ENCODE measurements around the gene ZIK1. TPM values are rescaled to one million over a fixed set of nuclear protein-coding genes. Genes with fewer than 3 reads are reported as not detected.

The ZIK1 gene
- 1 to 10 TPM in 11 of 12 donors, not detected in 1; 3.3 to 8.8 (median 6.7) TPM for polyA plus RNA-seq (ENCODE audit: insufficient read length in 12 of 12)
- long read RNA-seq, donor 1, full-length matches to known transcripts, result 2 of 2 reads
- long read RNA-seq, donor 1, partial matches to known transcripts, result 0 of 2 reads
- long read RNA-seq, donor 1, other reads (novel, unspliced or antisense), result 0 of 2 reads
- long read RNA-seq, donor 2, full-length matches to known transcripts, result 1 of 1 reads
- long read RNA-seq, donor 2, partial matches to known transcripts, result 0 of 1 reads
- long read RNA-seq, donor 2, other reads (novel, unspliced or antisense), result 0 of 1 reads
- long read RNA-seq, donor 3, result 0 reads
- long read RNA-seq, donor 4, result 0 reads
- long read RNA-seq, donor 5, full-length matches to known transcripts, result 1 of 1 reads
- long read RNA-seq, donor 5, partial matches to known transcripts, result 0 of 1 reads
- long read RNA-seq, donor 5, other reads (novel, unspliced or antisense), result 0 of 1 reads
- long read RNA-seq, donor 6, result 0 reads
- long read RNA-seq, donor 7, partial matches to known transcripts, result 0 of 1 reads
- long read RNA-seq, donor 7, other reads (novel, unspliced or antisense), result 0 of 1 reads
- long read RNA-seq, donor 8, partial matches to known transcripts, result 0 of 1 reads
- long read RNA-seq, donor 8, other reads (novel, unspliced or antisense), result 0 of 1 reads
- long read RNA-seq, donor 9, partial matches to known transcripts, result 0 of 1 reads
- long read RNA-seq, donor 9, other reads (novel, unspliced or antisense), result 0 of 1 reads
- long read RNA-seq, donor 10, full-length matches to known transcripts, result 2 of 2 reads
- long read RNA-seq, donor 10, partial matches to known transcripts, result 0 of 2 reads
- long read RNA-seq, donor 10, other reads (novel, unspliced or antisense), result 0 of 2 reads
- long read RNA-seq, donor 11, full-length matches to known transcripts, result 2 of 2 reads
- long read RNA-seq, donor 11, partial matches to known transcripts, result 0 of 2 reads
- long read RNA-seq, donor 11, other reads (novel, unspliced or antisense), result 0 of 2 reads

- DNase-seq, result peak; percentile 94
These were observed at the start of gene ZIK1 for GRCh38 chr19:57583521-57584416. Gene ZIK1, plus strand, starts transcription at chr19:57584145. Its CDS starts 212 bp downstream, at chr19:57584357.

- no peak for DNase-seq
These were observed 45.9 kb upstream of the ZIK1 start for GRCh38 chr19:57537953-57538547.

GRCh38 chr19:57546513-57546912, 37.4 kb upstream of the ZIK1 start:
- DNase-seq, result no peak

- DNase-seq, result no peak
These were observed 31.5 kb upstream of the ZIK1 start for GRCh38 chr19:57552432-57552831.

- DNase-seq, result no peak
These were observed 26.3 kb upstream of the ZIK1 start for GRCh38 chr19:57557659-57558058.

- no peak for DNase-seq
These were observed 25.4 kb upstream of the ZIK1 start for GRCh38 chr19:57558525-57558924.

GRCh38 chr19:57559008-57559403, 24.9 kb upstream of the ZIK1 start:
- DNase-seq, result no peak

- DNase-seq, result peak; percentile 93
These were observed 24.4 kb upstream of the ZIK1 start, which contains the start of gene ZNF550 for GRCh38 chr19:57559404-57560025. Gene ZNF550, minus strand, starts transcription at chr19:57559863. Its CDS starts 181 bp downstream, at chr19:57559682.

GRCh38 chr19:57560049-57560491, 23.9 kb upstream of the ZIK1 start:
- no peak for DNase-seq

GRCh38 chr19:57563547-57563946, 20.4 kb upstream of the ZIK1 start:
- no peak for DNase-seq

GRCh38 chr19:57566396-57567265, 17.3 kb upstream of the ZIK1 start:
- no peak for DNase-seq

- DNase-seq, result no peak
These were observed 13.2 kb upstream of the ZIK1 start for GRCh38 chr19:57570707-57571106.

- no peak for DNase-seq
These were observed 11.5 kb upstream of the ZIK1 start for GRCh38 chr19:57572415-57572947.

GRCh38 chr19:57576661-57577060, 7.3 kb upstream of the ZIK1 start:
- no peak for DNase-seq

- DNase-seq, result peak; percentile 99
These were observed 5.3 kb upstream of the ZIK1 start, which contains the start of gene ZNF416 for GRCh38 chr19:57578487-57579205. Gene ZNF416, minus strand, starts transcription at chr19:57578911. Its CDS starts 207 bp downstream, at chr19:57578704.

- no peak for DNase-seq
These were observed 833 bp upstream of the ZIK1 start for GRCh38 chr19:57583104-57583520.

GRCh38 chr19:57587529-57587928, 3.6 kb downstream of the ZIK1 start:
- no peak for DNase-seq

- no peak for DNase-seq
These were observed 15.4 kb downstream of the ZIK1 start for GRCh38 chr19:57599377-57599760.
